Measurements from ENCODE around the gene INPP5D.
"Not testable (repeated sequence)": the region's sequence is repeated elsewhere in the genome, so short reads cannot be mapped to it uniquely, and the experiment has no call there.

Gene INPP5D

GRCh38 chr2:233056961-233057605 is 3.1 kb upstream of the INPP5D start:
- no peak for DNase-seq

GRCh38 chr2:233058717-233059546 is 1.2 kb upstream of the INPP5D start:
- DNase-seq: no peak

- no peak for DNase-seq
Measured at GRCh38 chr2:233059547-233059796, 670 bp upstream of the INPP5D start.

- no peak for DNase-seq
Measured at GRCh38 chr2:233060501-233060979, 398 bp downstream of the INPP5D start.

GRCh38 chr2:233060980-233061590 is 943 bp downstream of the INPP5D start:
- no peak for DNase-seq

GRCh38 chr2:233061591-233062450 is 1.7 kb downstream of the INPP5D start:
- DNase-seq: peak; percentile 31

GRCh38 chr2:233062451-233062850 is 2.3 kb downstream of the INPP5D start:
- no peak for DNase-seq

- no peak for DNase-seq
Measured at GRCh38 chr2:233062946-233063268, 2.8 kb downstream of the INPP5D start.

GRCh38 chr2:233063269-233063975 is 3.3 kb downstream of the INPP5D start:
- DNase-seq: no peak

- DNase-seq: no peak
Measured at GRCh38 chr2:233063976-233064411, 3.9 kb downstream of the INPP5D start.

GRCh38 chr2:233064530-233065199 is 4.5 kb downstream of the INPP5D start:
- DNase-seq: no peak

GRCh38 chr2:233065200-233065589 is 5.1 kb downstream of the INPP5D start:
- not testable (repeated sequence) for DNase-seq

- no peak for DNase-seq
Measured at GRCh38 chr2:233065954-233066470, 5.9 kb downstream of the INPP5D start.

GRCh38 chr2:233068762-233069418 is 8.7 kb downstream of the INPP5D start:
- DNase-seq: no peak

GRCh38 chr2:233072838-233073237 is 12.7 kb downstream of the INPP5D start:
- DNase-seq: no peak

- DNase-seq: no peak
Measured at GRCh38 chr2:233074106-233074505, 14.0 kb downstream of the INPP5D start.

- no peak for DNase-seq
Measured at GRCh38 chr2:233075141-233075965, 15.2 kb downstream of the INPP5D start.

- peak; percentile 32 for DNase-seq
Measured at GRCh38 chr2:233075966-233076339, 15.8 kb downstream of the INPP5D start.

GRCh38 chr2:233076749-233077148 is 16.6 kb downstream of the INPP5D start:
- DNase-seq: no peak

- peak; percentile 53 for DNase-seq
Measured at GRCh38 chr2:233079473-233079877, 19.3 kb downstream of the INPP5D start.
